ENCODE measurements around the gene KRTAP9-1.
"Not testable (repeated sequence)": the region's sequence is repeated elsewhere in the genome, so short reads cannot be mapped to it uniquely, and the experiment has no call there.

KRTAP9-1 gene, protein sequence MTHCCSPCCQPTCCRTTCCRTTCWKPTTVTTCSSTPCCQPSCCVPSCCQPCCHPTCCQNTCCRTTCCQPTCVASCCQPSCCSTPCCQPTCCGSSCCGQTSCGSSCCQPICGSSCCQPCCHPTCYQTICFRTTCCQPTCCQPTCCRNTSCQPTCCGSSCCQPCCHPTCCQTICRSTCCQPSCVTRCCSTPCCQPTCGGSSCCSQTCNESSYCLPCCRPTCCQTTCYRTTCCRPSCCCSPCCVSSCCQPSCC

GRCh38 chr17:41189837-41190318, at the start of gene KRTAP9-1:
Gene KRTAP9-1, plus strand, starts transcription at chr17:41189887. Its CDS starts 0 bp downstream, at chr17:41189887.
- not testable (repeated sequence) for DNase-seq

GRCh38 chr17:41140360-41141131, 49.1 kb upstream of the KRTAP9-1 start, which contains the start of gene KRTAP4-6:
Gene KRTAP4-6, minus strand, starts transcription at chr17:41140544. Its CDS starts 57 bp downstream, at chr17:41140487.
- no peak for DNase-seq

- no peak for DNase-seq
These were observed 48.3 kb upstream of the KRTAP9-1 start for GRCh38 chr17:41141361-41141760.

- no peak for DNase-seq
These were observed 44.8 kb upstream of the KRTAP9-1 start for GRCh38 chr17:41144846-41145245.

- DNase-seq, result no peak
These were observed 44.4 kb upstream of the KRTAP9-1 start for GRCh38 chr17:41145261-41145660.

- DNase-seq, result no peak
These were observed 42.0 kb upstream of the KRTAP9-1 start for GRCh38 chr17:41147531-41148204.

GRCh38 chr17:41148971-41149651, 40.6 kb upstream of the KRTAP9-1 start:
- DNase-seq, result not testable (repeated sequence)

DNA sequence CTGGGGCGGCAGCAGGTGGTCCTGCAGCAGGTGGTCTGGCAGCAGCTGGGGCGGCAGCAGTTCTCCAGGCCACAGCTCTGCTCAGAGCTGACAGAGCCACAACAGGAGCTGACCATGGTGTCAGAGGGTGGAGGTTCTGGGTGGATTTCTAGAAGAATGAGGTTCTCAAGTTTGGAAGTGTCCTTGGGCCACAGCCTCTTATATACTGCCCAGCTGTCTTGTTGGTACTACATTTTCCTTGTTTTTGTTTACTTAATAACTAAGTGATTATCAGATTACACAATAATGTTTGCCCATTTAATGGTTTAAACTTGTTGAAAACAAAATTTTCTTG, 40.1 kb upstream of the KRTAP9-1 start, which contains the start of gene KRTAP4-5:
Gene KRTAP4-5 (minus strand): TSS at position 174 of the 334 bp plus-strand sequence. CDS start 58 bp downstream, at position 116.
- no peak for DNase-seq

GRCh38 chr17:41150026-41150425, 39.7 kb upstream of the KRTAP9-1 start:
- DNase-seq, result no peak

GRCh38 chr17:41151525-41151924, 38.2 kb upstream of the KRTAP9-1 start:
- DNase-seq, result no peak

DNA sequence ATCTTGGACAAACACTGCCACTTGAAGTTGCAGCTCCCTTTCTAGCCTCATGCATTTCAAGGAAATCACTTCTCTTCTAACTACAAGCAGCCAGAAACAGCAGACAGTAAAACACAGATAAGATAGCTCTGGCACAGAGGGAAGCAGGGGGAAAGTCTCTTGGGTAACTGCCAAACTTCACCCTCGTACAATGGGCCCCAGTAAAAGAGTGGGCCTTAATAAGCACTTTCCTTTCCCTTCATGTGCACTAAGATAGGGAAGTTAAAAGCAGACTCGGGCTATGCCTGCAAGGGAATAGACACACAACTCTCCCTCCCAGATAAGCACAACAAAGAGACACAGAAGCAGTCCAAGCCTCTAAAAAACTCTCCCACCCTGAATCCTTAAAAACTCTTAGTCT, 35.8 kb upstream of the KRTAP9-1 start:
- no peak for DNase-seq

DNA sequence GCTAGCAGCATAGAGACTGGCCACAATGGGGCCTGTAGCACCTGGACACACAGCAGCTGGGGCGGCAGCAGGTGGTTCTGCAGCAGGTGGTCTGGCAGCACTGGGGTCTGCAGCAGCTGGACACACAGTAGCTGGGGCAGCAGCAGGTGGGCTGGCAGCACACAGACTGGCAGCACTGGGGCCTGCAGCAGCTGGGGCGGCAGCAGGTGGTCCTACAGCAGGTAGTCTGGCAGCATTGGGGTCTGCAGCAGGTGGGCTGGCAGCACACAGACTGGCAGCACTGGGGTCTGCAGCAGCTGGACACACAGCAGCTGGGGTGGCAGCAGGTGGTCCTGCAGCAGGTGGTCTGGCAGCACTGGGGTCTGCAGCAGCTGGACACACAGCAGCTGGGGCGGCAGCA, 29.5 kb upstream of the KRTAP9-1 start:
- DNase-seq, result not testable (repeated sequence)

GRCh38 chr17:41160648-41161047, 29.0 kb upstream of the KRTAP9-1 start, which contains the start of gene KRTAP4-4:
Gene KRTAP4-4, minus strand, starts transcription at chr17:41160748. Its CDS starts 57 bp downstream, at chr17:41160691.
- no peak for DNase-seq

GRCh38 chr17:41163828-41164227, 25.9 kb upstream of the KRTAP9-1 start:
- no peak for DNase-seq

- DNase-seq, result no peak
These were observed 22.1 kb upstream of the KRTAP9-1 start for GRCh38 chr17:41167561-41167960.

DNA sequence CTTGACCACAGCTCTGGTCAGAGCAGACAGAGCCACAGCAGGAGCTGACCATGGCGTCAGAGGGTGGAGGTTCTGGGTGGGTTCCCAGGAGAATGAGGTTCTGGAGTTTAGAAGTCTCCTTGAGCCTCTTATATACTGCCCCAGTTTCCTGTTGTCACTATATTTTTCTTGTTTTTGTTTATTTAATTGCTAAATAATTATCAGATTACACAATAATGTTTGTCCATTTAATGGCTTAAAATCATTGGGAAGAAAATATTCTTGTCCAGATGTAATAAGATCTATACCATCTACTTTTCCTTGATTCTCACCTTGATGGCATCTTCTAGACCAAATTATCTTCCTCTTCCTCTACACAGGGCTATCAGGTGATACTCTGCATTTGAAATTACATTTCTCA, 21.6 kb upstream of the KRTAP9-1 start, which contains the start of gene KRTAP4-3:
Gene KRTAP4-3 (minus strand): TSS at position 101 of the 400 bp plus-strand sequence. CDS start 49 bp downstream, at position 52.
- DNase-seq, result no peak

GRCh38 chr17:41171886-41172285, 17.8 kb upstream of the KRTAP9-1 start:
- DNase-seq, result no peak

GRCh38 chr17:41176744-41177387, 12.8 kb upstream of the KRTAP9-1 start:
- no peak for DNase-seq

GRCh38 chr17:41177727-41178271, 11.9 kb upstream of the KRTAP9-1 start, which contains the start of gene KRTAP4-2:
Gene KRTAP4-2, minus strand, starts transcription at chr17:41178221. Its CDS starts 57 bp downstream, at chr17:41178164.
- no peak for DNase-seq

GRCh38 chr17:41178341-41178740, 11.3 kb upstream of the KRTAP9-1 start:
- DNase-seq, result no peak

- no peak for DNase-seq
These were observed 10.7 kb upstream of the KRTAP9-1 start for GRCh38 chr17:41178843-41179616.
